ACHN (cell line): ENCODE measurements around the gene NPNT.
"Not testable (repeated sequence)": the region's sequence is repeated elsewhere in the genome, so short reads cannot be mapped to it uniquely, and the experiment has no call there.

Source experiments
- DNase-seq: peaks from one replicate; pipeline ENCODE4 v3.0.0-alpha.2; 2015
- in situ Hi-C: cut with HindIII; loops from 2 replicates; pipeline ENCODE4 v1.10.0; 2017; ENCODE audit warnings: low sequenced_read_pairs, low pct_ligation_motif_present, low pct_unique_long_range_greater_than_20kb

Gene NPNT

DNA sequence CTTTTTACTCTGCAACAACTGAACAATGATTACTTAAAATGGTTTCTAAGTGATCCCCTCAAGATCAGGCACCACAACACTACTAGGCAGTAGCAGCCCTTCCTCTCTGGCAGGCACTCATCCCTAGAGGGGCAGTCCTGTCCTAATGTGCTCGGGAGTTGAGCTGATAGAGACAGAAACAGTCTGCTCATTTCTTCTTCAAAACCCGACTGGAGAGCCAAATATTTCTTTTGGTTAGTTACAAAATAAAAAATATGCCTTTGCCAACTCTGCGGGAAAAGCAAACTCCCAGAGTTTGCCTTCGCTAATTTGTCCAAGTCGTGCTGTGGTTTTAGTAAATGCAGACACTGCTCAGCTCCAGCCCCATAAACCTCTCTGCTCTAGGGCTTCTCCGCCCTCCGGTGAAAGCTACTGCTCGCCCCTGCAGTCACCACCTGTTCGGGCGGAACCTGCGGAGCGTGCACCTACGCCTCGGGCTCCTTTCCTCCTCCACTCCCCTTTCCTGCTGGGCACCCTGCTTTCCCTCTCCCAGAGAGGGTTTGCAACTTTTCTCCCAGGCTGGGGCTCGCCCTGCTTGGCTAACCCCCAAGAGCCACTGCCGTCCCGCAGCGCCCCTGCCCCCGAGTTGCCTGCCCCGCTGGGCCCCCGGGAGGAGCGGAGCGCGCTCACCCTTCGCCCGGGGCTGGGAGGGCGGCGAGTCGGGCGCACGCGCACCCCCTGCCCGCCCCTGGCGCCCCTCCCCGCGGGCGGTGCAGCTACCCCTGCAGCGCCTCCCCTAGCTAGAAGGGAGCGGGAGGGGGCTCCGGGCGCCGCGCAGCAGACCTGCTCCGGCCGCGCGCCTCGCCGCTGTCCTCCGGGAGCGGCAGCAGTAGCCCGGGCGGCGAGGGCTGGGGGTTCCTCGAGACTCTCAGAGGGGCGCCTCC, at the start of gene NPNT:
NPNT (plus strand) TSS at position 812 of the 923 bp plus-strand sequence. CDS start 182 bp downstream, outside the sequence.
- DNase-seq = peak; percentile 63
- in situ Hi-C loops = no loop called here

GRCh38 chr4:105845559-105845958, 49.7 kb upstream of the NPNT start:
- DNase-seq = no peak
- in situ Hi-C loops = no loop called here

- in situ Hi-C loops, DNase-seq: not testable (repeated sequence)
Observed at GRCh38 chr4:105848359-105848758, 46.9 kb upstream of the NPNT start.

DNA sequence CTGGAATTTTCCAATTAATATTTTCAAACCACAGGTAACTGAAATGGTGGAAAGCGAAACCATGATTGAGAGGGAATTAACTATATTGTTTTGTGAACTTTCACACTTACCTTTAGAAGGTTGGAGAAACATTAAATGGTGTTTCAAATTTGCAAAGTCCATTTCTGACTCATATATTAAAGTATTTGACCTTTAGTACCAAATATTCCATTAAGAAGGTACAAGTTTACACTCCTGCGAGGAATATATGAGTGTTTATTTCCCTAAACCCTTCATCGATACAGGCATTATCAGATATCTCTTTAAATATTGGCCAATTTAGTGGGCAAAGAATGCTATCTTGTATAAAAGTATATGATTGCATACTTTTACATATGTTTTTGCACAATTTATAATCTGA, 44.1 kb upstream of the NPNT start:
- DNase-seq = no peak
- in situ Hi-C loops = no loop called here

DNA sequence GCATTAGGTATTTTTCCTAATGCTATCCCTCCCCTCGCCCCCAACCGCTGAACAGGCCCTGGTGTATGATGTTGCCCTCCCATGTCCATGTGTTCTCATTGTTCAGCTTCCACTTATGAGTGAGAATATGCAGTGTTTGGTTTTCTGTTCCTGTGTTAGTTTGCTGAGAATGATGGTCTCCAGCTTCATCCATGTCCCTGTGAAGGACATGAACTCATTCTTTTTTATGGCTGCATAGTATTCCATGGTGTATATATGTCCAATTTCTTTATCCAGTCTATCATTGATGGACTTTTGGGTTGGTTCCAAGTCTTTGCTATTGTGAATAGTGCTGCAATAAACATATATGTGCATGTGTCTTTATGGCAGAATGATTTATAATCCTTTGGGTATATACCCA, 43.0 kb upstream of the NPNT start:
- DNase-seq, in situ Hi-C loops: not testable (repeated sequence)

DNA sequence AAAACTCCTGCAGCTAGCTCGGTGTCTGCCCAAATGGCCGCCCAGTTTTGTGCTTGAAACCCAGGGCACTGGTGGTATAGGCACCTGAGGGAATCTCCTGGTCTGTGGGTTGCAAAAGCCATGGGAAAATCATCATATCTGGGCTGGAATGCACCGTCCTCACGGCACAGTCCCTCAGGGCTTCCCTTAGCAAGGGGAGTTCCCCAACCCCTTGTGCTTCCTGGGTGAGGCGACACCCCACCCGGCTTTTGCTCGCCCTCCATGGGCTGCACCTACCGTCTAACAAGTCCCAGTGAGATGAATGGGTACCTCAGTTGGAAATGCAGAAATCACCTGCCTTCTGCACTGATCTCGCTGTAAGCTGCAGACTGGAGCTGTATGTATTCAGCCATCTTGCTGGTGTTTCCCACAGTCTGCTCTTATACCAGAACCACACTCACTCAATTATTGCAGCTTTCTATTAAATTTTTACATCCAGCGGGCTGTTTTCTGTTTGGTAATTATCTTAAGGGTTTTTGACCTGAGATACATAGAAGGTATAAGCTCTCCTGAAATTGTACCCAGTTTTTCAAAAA, 36.7 kb upstream of the NPNT start:
- no peak for DNase-seq
- in situ Hi-C loops = no loop called here

DNA sequence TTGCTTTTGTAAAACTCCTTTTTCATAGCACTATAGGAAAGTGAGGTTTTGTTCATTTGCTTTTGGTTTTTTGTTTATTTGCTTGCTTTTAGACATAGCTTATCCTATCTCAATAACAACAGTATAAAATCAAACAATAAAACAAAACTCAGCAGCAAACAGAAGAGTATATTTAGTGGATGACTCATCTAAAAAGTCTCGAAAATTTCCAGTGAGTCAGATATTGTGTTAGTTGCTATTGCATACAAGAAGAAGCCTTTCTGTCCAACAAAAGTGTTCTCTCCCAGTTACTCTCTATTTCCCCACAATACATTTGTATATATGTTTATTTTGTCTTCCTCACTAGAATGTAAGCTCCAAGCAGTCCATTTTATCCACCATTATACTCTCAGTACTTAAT, 36.0 kb upstream of the NPNT start:
- in situ Hi-C loops = no loop called here

GRCh38 chr4:105870963-105871362, 24.3 kb upstream of the NPNT start:
- in situ Hi-C loops = no loop called here
- DNase-seq = no peak

More for the DNA sequence above, 36.0 kb upstream of the NPNT start:
- DNase-seq = peak; percentile 30

GRCh38 chr4:105871997-105872396, 23.3 kb upstream of the NPNT start:
- DNase-seq = no peak
- in situ Hi-C loops = no loop called here

DNA sequence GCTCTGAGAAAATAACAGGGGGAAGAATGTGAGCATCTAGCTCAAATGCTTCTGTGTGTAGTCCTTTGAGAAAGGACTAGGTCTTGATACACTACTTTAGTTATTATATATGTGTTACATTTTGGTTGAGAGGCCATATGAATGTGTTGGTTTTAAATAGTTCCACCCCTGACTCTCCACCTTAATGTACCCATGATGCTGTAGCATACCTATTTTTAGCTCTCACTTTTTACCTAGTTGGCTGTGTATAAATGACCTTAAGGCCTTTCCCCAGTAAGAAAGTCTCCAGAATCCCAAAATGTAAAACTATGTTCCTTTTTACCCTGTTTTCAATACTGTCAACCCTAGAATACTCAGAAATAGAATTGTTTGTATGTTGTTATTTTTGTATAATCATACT, 20.0 kb upstream of the NPNT start:
- no peak for DNase-seq
- in situ Hi-C loops = no loop called here

DNA sequence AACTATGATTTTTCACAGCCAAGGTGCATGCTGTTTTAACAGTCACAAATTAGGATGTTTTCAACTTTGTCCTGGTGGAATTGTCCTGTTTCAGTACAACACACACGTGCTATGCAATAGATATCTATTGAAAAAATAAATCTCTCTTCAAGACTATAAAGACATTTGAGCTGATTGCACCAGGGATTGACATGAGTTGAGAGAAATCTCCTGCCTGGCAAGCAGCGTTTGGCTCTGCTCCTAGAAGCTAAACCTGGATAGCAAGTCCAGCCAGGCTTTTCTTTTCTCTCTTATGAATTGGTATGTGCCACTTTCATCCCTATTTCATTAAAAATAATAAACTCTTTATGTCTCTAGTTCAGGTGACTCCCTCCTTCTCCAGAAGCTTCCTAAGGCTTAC, 16.6 kb upstream of the NPNT start:
- in situ Hi-C loops = no loop called here
- no peak for DNase-seq

- in situ Hi-C loops = no loop called here
- DNase-seq = no peak
Observed at GRCh38 chr4:105887508-105887907, 7.8 kb upstream of the NPNT start.

- DNase-seq = peak; percentile 31
- in situ Hi-C loops = no loop called here
Observed at GRCh38 chr4:105895583-105896460, 551 bp downstream of the NPNT start.

GRCh38 chr4:105896461-105896942, 1.2 kb downstream of the NPNT start:
- DNase-seq = no peak
- in situ Hi-C loops = no loop called here

DNA sequence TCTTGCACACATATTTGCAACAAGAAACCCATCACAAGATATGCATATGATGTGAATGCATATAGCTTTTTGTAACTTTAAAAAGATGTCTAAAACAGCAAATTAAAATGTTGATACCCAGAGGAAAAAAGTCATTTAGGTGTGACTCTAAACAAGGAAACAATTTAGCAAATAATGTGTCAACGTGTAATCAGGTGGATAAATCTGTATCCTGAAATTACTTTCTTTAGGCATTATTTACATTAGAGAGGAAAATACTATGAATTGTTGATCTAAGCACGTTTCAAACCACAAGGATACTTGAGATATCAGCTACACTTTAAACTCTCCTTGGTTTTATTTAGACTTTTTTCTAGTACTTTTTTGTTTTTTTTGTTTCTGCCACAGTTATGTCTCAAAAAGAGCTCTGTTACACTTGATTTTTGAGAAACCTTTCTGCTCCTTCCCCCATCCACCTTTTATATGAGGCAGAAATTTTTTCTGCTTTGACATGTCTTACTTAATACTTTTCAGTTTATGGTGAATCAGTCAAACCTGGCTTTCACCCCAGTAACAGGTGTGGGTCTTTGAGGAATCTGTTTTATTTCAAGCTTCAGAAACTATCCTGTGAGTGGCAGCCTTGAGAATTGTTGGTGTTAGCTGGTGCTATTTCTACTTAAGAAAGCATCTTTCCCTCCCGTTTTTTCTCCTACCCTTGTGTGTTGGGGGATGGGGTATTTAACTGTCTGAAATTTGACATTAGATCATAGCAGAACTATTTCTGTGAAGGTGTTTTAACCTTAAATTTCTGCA, 1.9 kb downstream of the NPNT start:
- DNase-seq = no peak
- in situ Hi-C loops = no loop called here

DNA sequence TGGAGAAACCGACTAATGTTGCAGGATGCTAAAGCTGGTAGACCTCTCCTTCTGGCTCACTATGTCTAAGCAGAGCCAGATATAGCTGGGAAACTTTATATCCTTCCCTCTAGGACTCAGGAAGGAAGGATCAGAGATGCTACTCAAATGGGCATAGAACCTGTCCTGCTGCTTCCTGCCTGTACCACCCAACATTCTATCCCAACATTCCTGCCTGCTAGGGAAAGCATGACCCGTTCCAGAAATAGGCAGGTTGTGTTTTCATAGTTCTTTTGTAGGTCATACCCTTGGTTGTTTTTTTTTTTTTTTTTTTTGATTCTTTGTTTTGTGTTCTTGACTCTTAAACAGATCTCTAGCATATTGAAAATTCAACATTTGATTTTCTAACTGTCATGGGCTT, 5.3 kb downstream of the NPNT start:
- DNase-seq = no peak
- in situ Hi-C loops = no loop called here

DNA sequence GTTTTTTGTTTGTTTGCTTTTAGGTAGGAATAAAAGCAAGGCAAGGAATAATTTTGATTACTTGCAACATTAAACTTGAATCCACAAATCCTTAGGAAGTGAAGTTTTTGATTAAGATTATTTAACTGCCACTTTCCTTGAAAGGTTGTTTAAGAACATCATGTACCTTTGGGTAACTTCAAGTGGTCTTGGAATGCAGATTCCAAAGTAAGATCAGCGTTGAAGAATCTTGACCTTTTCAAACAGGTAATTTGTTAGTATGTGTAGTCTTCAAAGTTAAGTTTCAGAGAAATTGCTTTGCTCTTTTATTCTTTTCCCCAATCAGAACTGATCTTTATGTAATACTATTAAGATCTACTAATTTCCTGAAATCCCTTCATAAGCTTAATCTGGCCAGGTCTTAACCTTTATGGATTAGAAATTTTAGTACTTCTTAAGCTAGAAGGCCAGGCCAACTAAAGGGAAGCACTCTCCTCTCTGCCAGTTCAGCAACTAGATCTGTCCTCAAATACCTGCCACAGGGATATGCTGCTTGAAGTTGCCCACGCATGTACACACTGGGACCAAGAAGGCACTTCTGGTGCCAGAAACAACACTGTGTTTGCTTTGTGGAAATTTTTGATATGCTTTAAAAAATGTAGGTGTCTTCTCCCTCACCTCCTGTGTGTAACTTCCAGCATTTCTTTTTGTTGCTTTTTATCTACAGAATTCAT, 7.4 kb downstream of the NPNT start:
- in situ Hi-C loops = no loop called here
- DNase-seq = no peak
